HEK293 (cell line): Measurements from ENCODE around the gene UBE4A.

ENCODE experiments used
- HOXD13 ChIP-seq: sonication (generic); formaldehyde crosslinking; IDR thresholded peaks from 2 replicates; pipeline ENCODE4 v1.8.0; 2022; ENCODE audit warnings: missing genetic modification reagents, borderline replicate concordance
- MEIS1 ChIP-seq: sonication (generic); formaldehyde crosslinking; IDR thresholded peaks from 2 replicates; pipeline ENCODE4 v1.8.1; 2022; ENCODE audit warnings: missing genetic modification reagents, mild to moderate bottlenecking, borderline replicate concordance
- ZNF140 ChIP-seq: fragments of 450-650 bp; formaldehyde crosslinking; IDR thresholded peaks from 2 replicates; pipeline ENCODE4 v1.5.1; 2016; ENCODE audit warnings: missing biosample characterization, missing genetic modification characterization

GRCh38 chr11:118325283-118325682 is 34.1 kb upstream of the UBE4A start:
- no peak for TF ChIP-seq MEIS1 (CRISPR knock-in tag)
- no peak for TF ChIP-seq HOXD13 (CRISPR knock-in tag)
- TF ChIP-seq ZNF140 (tag by site-specific recombination), result no peak
